A549 treated with CpdA at 1 μM for 4 hours (cell line): ENCODE measurements around the gene HBM. TPM values are rescaled to one million over a fixed set of nuclear protein-coding genes. Genes with fewer than 3 reads are reported as not detected.

Experiments used
- total RNA-seq: library from RNA; stranded (reverse); fragments of 200-300 nt; extraction: Qiagen RNA extraction; gene quantifications from 5 replicates; pipeline ENCODE4 v1.2.3, GENCODE V29; 2022; ENCODE audit warnings: low read depth

HBM gene, protein sequence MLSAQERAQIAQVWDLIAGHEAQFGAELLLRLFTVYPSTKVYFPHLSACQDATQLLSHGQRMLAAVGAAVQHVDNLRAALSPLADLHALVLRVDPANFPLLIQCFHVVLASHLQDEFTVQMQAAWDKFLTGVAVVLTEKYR
- not detected in 5 replicates for total RNA-seq

DNA sequence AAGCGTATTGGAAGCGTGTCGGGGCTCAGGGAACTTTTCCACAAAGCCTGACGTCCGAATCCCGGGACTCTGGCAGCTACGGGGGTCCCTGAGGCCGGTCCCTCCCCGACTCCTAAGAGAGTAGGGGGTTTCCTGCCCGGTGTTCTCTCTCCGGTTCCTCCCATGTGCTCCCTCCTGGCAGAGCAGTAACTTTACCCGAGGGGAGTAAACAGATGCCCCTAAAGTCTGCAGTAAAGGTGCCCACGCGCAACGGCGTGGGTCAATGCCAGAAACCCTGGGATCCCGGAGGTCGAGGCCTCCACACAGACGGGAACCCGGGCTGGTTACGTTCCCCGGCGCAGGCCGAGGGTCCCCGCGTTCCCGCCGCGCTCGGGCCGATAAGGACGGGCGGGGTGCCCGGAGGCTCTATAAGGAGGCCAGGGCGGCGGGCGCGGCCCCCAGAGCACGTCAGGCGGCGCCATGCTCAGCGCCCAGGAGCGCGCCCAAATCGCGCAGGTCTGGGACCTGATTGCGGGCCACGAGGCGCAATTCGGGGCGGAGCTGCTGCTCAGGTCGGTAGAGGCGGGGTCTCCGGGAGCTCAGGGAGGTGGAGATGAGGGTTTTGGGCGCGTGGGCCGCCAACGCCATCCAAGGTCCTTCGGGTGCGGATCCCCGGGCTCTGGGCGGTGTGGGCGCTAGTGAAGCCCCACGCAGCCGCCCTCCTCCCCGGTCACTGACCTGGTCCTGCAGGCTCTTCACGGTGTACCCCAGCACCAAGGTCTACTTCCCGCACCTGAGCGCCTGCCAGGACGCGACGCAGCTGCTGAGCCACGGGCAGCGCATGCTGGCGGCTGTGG lies at the start of gene HBM:
Gene HBM, plus strand, starts transcription at position 440 of the 836 bp plus-strand sequence. Its CDS starts 20 bp downstream, at position 460.

DNA sequence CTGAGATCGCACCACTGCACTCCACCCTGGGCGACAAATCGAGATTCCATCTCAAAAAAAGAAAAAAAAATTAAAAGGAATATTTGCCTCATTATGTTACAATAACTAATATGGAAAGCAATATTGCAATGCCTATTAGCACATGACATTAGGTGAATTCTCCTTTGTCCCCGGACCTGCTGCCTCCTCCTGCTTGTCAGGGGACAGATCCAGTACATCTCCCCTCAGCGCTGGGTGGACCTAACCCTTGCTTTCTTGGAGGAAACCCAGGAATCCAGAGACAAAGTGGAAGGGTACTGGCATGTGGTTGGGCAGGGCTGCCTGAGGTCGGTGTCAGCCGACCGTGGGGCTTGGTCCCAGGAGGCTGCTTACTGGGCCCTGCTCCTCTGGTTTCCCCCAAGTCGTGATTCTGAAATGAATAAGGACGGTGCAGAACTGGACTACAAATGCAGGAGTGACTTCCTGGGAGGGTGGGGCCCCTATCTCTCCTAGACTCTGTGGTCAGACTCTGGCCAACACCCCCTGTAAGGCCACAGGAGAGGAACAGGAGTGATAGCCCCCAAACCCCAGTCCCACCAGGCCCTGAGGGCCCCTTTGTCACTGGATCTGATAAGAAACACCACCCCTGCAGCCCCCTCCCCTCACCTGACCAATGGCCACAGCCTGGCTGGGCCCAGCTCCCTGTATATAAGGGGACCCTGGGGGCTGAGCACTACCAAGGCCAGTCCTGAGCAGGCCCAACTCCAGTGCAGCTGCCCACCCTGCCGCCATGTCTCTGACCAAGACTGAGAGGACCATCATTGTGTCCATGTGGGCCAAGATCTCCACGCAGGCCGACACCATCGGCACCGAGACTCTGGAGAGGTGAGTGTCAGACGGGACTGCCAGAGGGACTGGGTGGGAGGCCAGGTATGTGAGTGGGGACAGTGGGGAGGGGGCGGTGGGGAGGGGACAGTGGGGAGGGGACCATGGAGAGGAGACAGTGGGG lies 13.3 kb upstream of the HBM start, which contains the start of gene HBZ:
Gene HBZ, plus strand, starts transcription at position 504 of the 988 bp plus-strand sequence. Its CDS starts 266 bp downstream, at position 770.

GRCh38 chr16:172374-172941 lies 6.7 kb downstream of the HBM start, which contains the start of gene HBA2:
Gene HBA2 (plus strand): TSS chr16:172876. CDS start chr16:172913, 37 bp downstream.

GRCh38 chr16:176477-177382 lies 11.0 kb downstream of the HBM start, which contains the start of gene HBA1:
Gene HBA1 (plus strand): TSS chr16:176680. CDS start chr16:176717, 37 bp downstream.

DNA sequence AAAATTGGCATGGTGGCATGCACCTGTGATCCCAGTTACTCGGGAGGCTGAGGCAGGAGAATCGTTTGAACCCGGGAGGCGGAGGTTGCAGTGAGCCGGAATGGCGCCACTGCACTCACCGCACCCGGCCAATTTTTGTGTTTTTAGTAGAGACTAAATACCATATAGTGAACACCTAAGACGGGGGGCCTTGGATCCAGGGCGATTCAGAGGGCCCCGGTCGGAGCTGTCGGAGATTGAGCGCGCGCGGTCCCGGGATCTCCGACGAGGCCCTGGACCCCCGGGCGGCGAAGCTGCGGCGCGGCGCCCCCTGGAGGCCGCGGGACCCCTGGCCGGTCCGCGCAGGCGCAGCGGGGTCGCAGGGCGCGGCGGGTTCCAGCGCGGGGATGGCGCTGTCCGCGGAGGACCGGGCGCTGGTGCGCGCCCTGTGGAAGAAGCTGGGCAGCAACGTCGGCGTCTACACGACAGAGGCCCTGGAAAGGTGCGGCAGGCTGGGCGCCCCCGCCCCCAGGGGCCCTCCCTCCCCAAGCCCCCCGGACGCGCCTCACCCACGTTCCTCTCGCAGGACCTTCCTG lies 14.4 kb downstream of the HBM start, which contains the start of gene HBQ1:
Gene HBQ1, plus strand, starts transcription at position 359 of the 575 bp plus-strand sequence. Its CDS starts 28 bp downstream, at position 387.

Other genes starting within 250 kb of the HBM start
- gene POLR3K, start 112.4 kb upstream of the HBM start, total RNA-seq = 37.5 to 43.1 TPM (median 41.6 TPM) in 5 replicates
- gene SNRNP25, start 112.2 kb upstream of the HBM start, total RNA-seq = 59.6 to 78.0 TPM (median 75.6 TPM) in 5 replicates
- gene RHBDF1, start 93.3 kb upstream of the HBM start, total RNA-seq = 19.8 to 32.1 TPM (median 28.4 TPM) in 5 replicates
- 54.2 to 80.9 TPM (median 71.8 TPM) in 5 replicates for gene MPG, start 87.8 kb upstream of the HBM start, total RNA-seq
- gene NPRL3, start 27.3 kb upstream of the HBM start, total RNA-seq = 23.1 to 31.0 TPM (median 30.2 TPM) in 5 replicates
- gene HBZ, start 13.3 kb upstream of the HBM start, total RNA-seq = 0.13 TPM in 1 of 5 replicates, not detected in the others
- 0.27 to 0.53 TPM (median 0.40 TPM) in 3 of 5 replicates, not detected in the others for gene HBA2, start 6.9 kb downstream of the HBM start, total RNA-seq
- 0.91 to 1.6 TPM (median 1.3 TPM) in 5 replicates for gene HBA1, start 10.7 kb downstream of the HBM start, total RNA-seq
- gene HBQ1, start 14.5 kb downstream of the HBM start, total RNA-seq = 4.6 to 8.4 TPM (median 7.2 TPM) in 5 replicates
- 46.2 to 59.0 TPM (median 55.7 TPM) in 5 replicates for gene LUC7L, start 63.5 kb downstream of the HBM start, total RNA-seq
- 43.8 to 50.6 TPM (median 45.5 TPM) in 5 replicates for gene FAM234A, start 68.8 kb downstream of the HBM start, total RNA-seq
- gene RGS11, start 110.0 kb downstream of the HBM start, total RNA-seq = 3.7 to 5.5 TPM (median 4.1 TPM) in 5 replicates
- gene ARHGDIG, start 114.6 kb downstream of the HBM start, total RNA-seq = 1.8 to 3.8 TPM (median 2.5 TPM) in 5 replicates
- gene PDIA2, start 117.2 kb downstream of the HBM start, total RNA-seq = 0.23 to 0.89 TPM (median 0.57 TPM) in 4 of 5 replicates, not detected in the other
- gene AXIN1, start 186.7 kb downstream of the HBM start, total RNA-seq = 27.2 to 35.2 TPM (median 34.5 TPM) in 5 replicates
- 114 to 137 TPM (median 122 TPM) in 5 replicates for gene MRPL28, start 204.6 kb downstream of the HBM start, total RNA-seq
- 22.4 to 38.6 TPM (median 36.8 TPM) in 5 replicates for gene PGAP6, start 216.0 kb downstream of the HBM start, total RNA-seq
- 265 to 436 TPM (median 422 TPM) in 5 replicates for gene NME4, start 231.2 kb downstream of the HBM start, total RNA-seq
- gene DECR2, start 235.9 kb downstream of the HBM start, total RNA-seq = 19.3 to 29.5 TPM (median 28.7 TPM) in 5 replicates